Caco-2 (cell line): Measurements from ENCODE around the gene DPAGT1. TPM values are rescaled to one million over a fixed set of nuclear protein-coding genes. Genes with fewer than 3 reads are reported as not detected.
"Not testable (repeated sequence)": the region's sequence is repeated elsewhere in the genome, so short reads cannot be mapped to it uniquely, and the experiment has no call there.

Experiments
- BruUV-seq: library from RNA; stranded (reverse); fragments of 400-500 nt; replicated peaks from 2 replicates; lab custom pipeline; 2021; lab: Mats Ljungman, UMichigan
- CTCF ChIA-PET: fragments of 300-600 bp; sonication (Branson Sonifier 250); formaldehyde crosslinking; loops from one replicate; lab custom pipeline; 2022; ENCODE audit warnings: antibody characterized with exemption; lab: Charles Lee
- POLR2A ChIA-PET: fragments of 300-600 bp; sonication (Branson Sonifier 250); formaldehyde crosslinking; loops from one replicate; lab custom pipeline; 2022; ENCODE audit warnings: antibody characterized with exemption; lab: Charles Lee
- DNase-seq, 2 experiments: peaks; one replicate each; pipeline versions ENCODE4 v3.0.0 to v3.0.0-alpha.2; 2020 to 2022
- H3K27me3 ChIP-seq: replicated peaks from 2 replicates; pipeline ENCODE4 v1.6.0; 2011; ENCODE audit warnings: low read length; ENCODE audit not compliant: control insufficient read depth, insufficient read depth
- H3K36me3 ChIP-seq: 2 replicates; pipeline ENCODE4 v1.5.1; 2011; ENCODE audit warnings: low read length; ENCODE audit not compliant: control insufficient read depth, insufficient read depth
- H3K4me1 ChIP-seq: fragments of 250-450 bp; sonication (Bioruptor Pico); 2 replicates; pipeline ENCODE4 v1.5.1; 2020; ENCODE audit warnings: mild to moderate bottlenecking
- H3K4me3 ChIP-seq: 2 replicates; pipeline ENCODE4 v1.5.1; 2011; ENCODE audit warnings: low read depth, mild to moderate bottlenecking, control low read depth, low read length
- H3K9me3 ChIP-seq: fragments of 250-450 bp; sonication (Bioruptor Pico); 2 replicates; pipeline ENCODE4 v1.5.1; 2020; ENCODE audit warnings: mild to moderate bottlenecking, moderate library complexity
- H3K27ac Mint-ChIP-seq: one replicate; pipeline ENCODE4 v1.8.0; 2022; ENCODE audit warnings: mixed read lengths; ENCODE audit not compliant: unreplicated experiment
- H3K27me3 Mint-ChIP-seq: one replicate; pipeline ENCODE4 v1.8.0; 2022; ENCODE audit warnings: mixed read lengths; ENCODE audit not compliant: insufficient read depth, unreplicated experiment
- H3K36me3 Mint-ChIP-seq: one replicate; pipeline ENCODE4 v1.8.0; 2022; ENCODE audit warnings: mild to moderate bottlenecking, mixed read lengths; ENCODE audit not compliant: insufficient read depth, unreplicated experiment
- H3K4me1 Mint-ChIP-seq: one replicate; pipeline ENCODE4 v1.8.0; 2022; ENCODE audit warnings: low read depth, mixed read lengths; ENCODE audit not compliant: unreplicated experiment
- H3K4me3 Mint-ChIP-seq: one replicate; pipeline ENCODE4 v1.8.0; 2022; ENCODE audit warnings: mild to moderate bottlenecking, moderate library complexity, mixed read lengths; ENCODE audit not compliant: unreplicated experiment
- H3K9me3 Mint-ChIP-seq: one replicate; pipeline ENCODE4 v1.8.0; 2022; ENCODE audit warnings: mixed read lengths; ENCODE audit not compliant: unreplicated experiment
- CTCF ChIP-seq, 2 experiments: fragments of 200-600 bp in 1 of 2; IDR thresholded peaks; 1 replicate in 1 of 2; 2 replicates in 1 of 2; pipeline versions ENCODE4 v1.5.1 to v1.8.0; 2011 to 2022; ENCODE audit warnings: antibody characterized with exemption in 1 of 2, control low read depth in 1 of 2, inconsistent platforms in 1 of 2, low read depth in 1 of 2, low read length in 1 of 2, mild to moderate bottlenecking in 1 of 2, moderate library complexity in 1 of 2; ENCODE audit not compliant: insufficient read depth in 1 of 2, severe bottlenecking in 1 of 2, unreplicated experiment in 1 of 2
- intact Hi-C: fragments of 100-400 bp; cut with micrococcal nuclease; formaldehyde crosslinking; loops from one replicate; pipeline ENCODE4 v1.10.0; 2022; ENCODE audit not compliant: unreplicated experiment
- total RNA-seq: library from RNA; stranded (reverse); gene quantifications from 2 replicates; pipeline ENCODE4 v1.2.3, GENCODE V29; 2022

Gene DPAGT1
- total RNA-seq, 1 experiment from 2014 or later = 117 TPM

GRCh38 chr11:119145551-119145950 is 43.9 kb upstream of the DPAGT1 start:
- H3K36me3 Mint-ChIP-seq = no peaks in the 10 kb centered on the region
- Histone ChIP-seq H3K4me3 (no peak overlapping the region), H3K4me1 (peaks cover 5% of the 10 kb centered on the region; the same call in 1 of the 2 replicates), H3K36me3 (no peaks in the 10 kb centered on the region), H3K27me3 (no peaks in the 10 kb centered on the region; the same call in 1 of the 2 replicates), H3K9me3 (no peaks in the 10 kb centered on the region)
- peaks cover 10% of the 10 kb centered on the region for H3K27me3 Mint-ChIP-seq
- ChIA-PET POLR2A (interaction anchor here (0.7 to 1.1 kb wide), 2 partner anchors 32 to 43 kb away, joined by 3 to 4 read pairs; no protein-coding TSS in a partner anchor), CTCF (interaction anchor here (0.9 to 3.1 kb wide), 9 partner anchors 10 to 456 kb away, joined by 3 to 22 read pairs (median 5); partner anchors contain the start of genes CBL, HINFP and NHERF4)
- no peak overlapping the region for H3K27ac Mint-ChIP-seq
- H3K4me3 Mint-ChIP-seq = no peak overlapping the region
- H3K9me3 Mint-ChIP-seq = no peaks in the 10 kb centered on the region
- no peak for DNase-seq
- no peaks in the 10 kb centered on the region for H3K4me1 Mint-ChIP-seq
- intact Hi-C loops = loop anchor here (1.0 to 5.0 kb wide), 4 partner anchors 52 to 229 kb away; no protein-coding TSS in a partner anchor
- TF ChIP-seq CTCF (IDR thresholded peaks at IDR 0.05; ENCODE audit: insufficient read depth in 1 of 2, low read depth in 1 of 2, low read length in 1 of 2, severe bottlenecking in 1 of 2, unreplicated experiment in 1 of 2) = no peak
- BruUV-seq = no TSS peak

- Mint-ChIP-seq H3K9me3 (no peaks in the 10 kb centered on the region), H3K27me3 (peaks cover 10% of the 10 kb centered on the region), H3K36me3 (no peaks in the 10 kb centered on the region), H3K4me1 (no peaks in the 10 kb centered on the region), H3K27ac (no peak overlapping the region), H3K4me3 (no peak overlapping the region)
- BruUV-seq = no TSS peak
- Histone ChIP-seq H3K4me1 (peaks cover 5% of the 10 kb centered on the region; the same call in 1 of the 2 replicates), H3K36me3 (no peaks in the 10 kb centered on the region), H3K27me3 (no peaks in the 10 kb centered on the region; the same call in 1 of the 2 replicates), H3K9me3 (no peaks in the 10 kb centered on the region), H3K4me3 (no peak overlapping the region)
- ChIA-PET CTCF (interaction anchor here (0.6 to 3.1 kb wide), 20 partner anchors 9 to 681 kb away, joined by 3 to 22 read pairs (median 4); partner anchors contain the start of genes CBL, DDX6, HINFP and NHERF4), POLR2A (interaction anchor here (0.5 to 1.1 kb wide), 3 partner anchors 32 to 43 kb away, joined by 3 to 5 read pairs (median 4); partner anchors contain the start of gene NHERF4)
- intact Hi-C loops = loop anchor here (1.0 to 5.0 kb wide), 4 partner anchors 52 to 230 kb away; no protein-coding TSS in a partner anchor
- peak; percentile 92 to 95 for TF ChIP-seq CTCF (IDR thresholded peaks at IDR 0.05; ENCODE audit: insufficient read depth in 1 of 2, low read depth in 1 of 2, low read length in 1 of 2, severe bottlenecking in 1 of 2, unreplicated experiment in 1 of 2)
- DNase-seq = peak; percentile 87 to 93
These were observed 43.3 kb upstream of the DPAGT1 start for GRCh38 chr11:119144825-119145486.

GRCh38 chr11:119139276-119139675 is 37.6 kb upstream of the DPAGT1 start:
- H3K27me3 ChIP-seq, DNase-seq, H3K4me3 Mint-ChIP-seq, H3K27me3 Mint-ChIP-seq, H3K4me1 ChIP-seq, H3K9me3 Mint-ChIP-seq, H3K9me3 ChIP-seq, H3K36me3 Mint-ChIP-seq, BruUV-seq, H3K4me1 Mint-ChIP-seq, H3K36me3 ChIP-seq, H3K4me3 ChIP-seq, H3K27ac Mint-ChIP-seq, POLR2A ChIA-PET, intact Hi-C loops: not testable (repeated sequence)
- CTCF ChIA-PET = interaction anchor here (0.6 kb wide), 1 partner anchor 583 kb away, joined by 7 read pairs; no protein-coding TSS in a partner anchor
